Subcutaneous adipose tissue (tissue), 4 donors: ENCODE measurements around the gene NRBF2. TPM values are rescaled to one million over a fixed set of nuclear protein-coding genes. Genes with fewer than 3 reads are reported as not detected.

Experiments
- CTCF ChIP-seq: fragments of 450-650 bp; IDR thresholded peaks from one replicate; pipeline ENCODE4 v1.5.1; 2016; ENCODE audit warnings: low read depth, mild to moderate bottlenecking, control low read depth, antibody characterized with exemption, moderate library complexity
- total RNA-seq, 4 donors: library from RNA; depleted of rRNA; stranded (reverse); fragments of >200 nt; gene quantifications; one replicate each; pipeline ENCODE4 v1.1.0, GENCODE V29; 2016

Gene NRBF2
- total RNA-seq, 4 donors from 2014 or later: 18.5 to 31.0 (median 22.3) TPM

DNA sequence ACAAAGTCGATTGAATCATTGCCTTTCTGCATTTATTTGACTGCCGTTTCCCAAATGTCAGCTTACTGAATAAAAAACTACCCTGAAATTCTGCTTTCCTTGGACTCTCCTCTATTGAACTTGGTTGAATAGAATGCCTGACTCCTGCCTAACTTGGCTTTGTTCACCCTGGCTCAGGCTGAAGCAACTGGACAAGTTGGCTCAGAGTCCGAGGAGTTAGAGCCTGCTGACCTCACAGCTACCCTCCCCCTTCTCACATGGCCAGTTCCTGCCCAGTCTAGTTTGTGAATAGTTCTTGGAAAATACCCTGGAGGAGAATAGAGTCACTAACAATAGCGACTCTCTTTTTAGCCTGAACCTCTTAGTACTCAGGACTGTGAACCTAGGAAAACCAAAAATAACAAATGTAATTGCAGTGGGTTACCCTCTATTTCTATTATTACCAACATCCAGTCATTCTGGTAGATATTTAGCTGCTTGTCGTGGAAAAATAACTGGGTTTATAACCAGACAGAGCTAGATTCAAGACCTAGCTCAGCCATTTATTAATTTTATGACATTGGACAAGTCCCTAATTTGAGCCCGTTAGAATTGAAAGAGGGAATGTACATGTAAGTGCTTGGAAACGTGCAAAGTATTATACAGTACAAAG is 17.3 kb upstream of the NRBF2 start:
- TF ChIP-seq CTCF: no peak

DNA sequence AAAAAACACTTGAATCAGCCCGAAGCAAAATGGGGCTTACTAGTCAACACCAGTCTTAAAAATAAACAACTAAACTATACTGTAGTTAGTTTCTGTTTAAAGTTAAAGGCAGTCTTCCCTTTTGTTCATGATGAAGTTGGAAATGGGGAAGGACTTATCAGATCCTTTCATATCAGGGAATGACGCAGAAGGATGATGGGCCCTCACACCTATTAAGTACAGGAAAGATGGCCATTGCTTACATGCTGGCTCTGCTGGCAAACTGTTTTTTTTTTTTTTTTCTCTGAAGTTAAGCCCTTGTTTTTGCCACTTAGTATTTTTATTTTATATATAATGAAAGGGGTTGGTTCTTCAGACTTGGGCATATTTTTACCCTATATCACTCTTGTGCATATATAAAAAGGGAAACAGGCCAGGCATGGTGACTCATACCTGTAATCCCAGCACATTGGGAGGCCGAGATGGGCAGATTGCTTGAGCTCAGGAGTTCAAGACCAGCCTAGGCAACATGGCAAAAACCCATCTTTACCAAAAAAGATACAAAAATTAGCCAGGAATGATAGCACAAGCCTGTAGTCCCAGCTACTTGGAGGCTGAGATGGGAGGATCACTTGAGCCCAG is 16.6 kb upstream of the NRBF2 start:
- no peak for TF ChIP-seq CTCF

GRCh38 chr10:63119041-63119440 is 14.1 kb upstream of the NRBF2 start:
- no peak for TF ChIP-seq CTCF

GRCh38 chr10:63120554-63120953 is 12.6 kb upstream of the NRBF2 start:
- no peak for TF ChIP-seq CTCF

GRCh38 chr10:63123727-63124362 is 9.3 kb upstream of the NRBF2 start:
- TF ChIP-seq CTCF: no peak

- TF ChIP-seq CTCF: no peak
These were observed 7.7 kb upstream of the NRBF2 start for GRCh38 chr10:63125459-63125858.

GRCh38 chr10:63128443-63128842 is 4.7 kb upstream of the NRBF2 start:
- TF ChIP-seq CTCF: no peak
